GM21515 (cell line): Measurements from ENCODE around the gene VMP1.
"Not testable (repeated sequence)": the region's sequence is repeated elsewhere in the genome, so short reads cannot be mapped to it uniquely, and the experiment has no call there.

Experiments used
- ATAC-seq: cut with Tn5 transposase; IDR thresholded peaks from one replicate; pipeline ENCODE4 v1.9.1; 2021; ENCODE audit not compliant: unreplicated experiment

VMP1 gene

DNA sequence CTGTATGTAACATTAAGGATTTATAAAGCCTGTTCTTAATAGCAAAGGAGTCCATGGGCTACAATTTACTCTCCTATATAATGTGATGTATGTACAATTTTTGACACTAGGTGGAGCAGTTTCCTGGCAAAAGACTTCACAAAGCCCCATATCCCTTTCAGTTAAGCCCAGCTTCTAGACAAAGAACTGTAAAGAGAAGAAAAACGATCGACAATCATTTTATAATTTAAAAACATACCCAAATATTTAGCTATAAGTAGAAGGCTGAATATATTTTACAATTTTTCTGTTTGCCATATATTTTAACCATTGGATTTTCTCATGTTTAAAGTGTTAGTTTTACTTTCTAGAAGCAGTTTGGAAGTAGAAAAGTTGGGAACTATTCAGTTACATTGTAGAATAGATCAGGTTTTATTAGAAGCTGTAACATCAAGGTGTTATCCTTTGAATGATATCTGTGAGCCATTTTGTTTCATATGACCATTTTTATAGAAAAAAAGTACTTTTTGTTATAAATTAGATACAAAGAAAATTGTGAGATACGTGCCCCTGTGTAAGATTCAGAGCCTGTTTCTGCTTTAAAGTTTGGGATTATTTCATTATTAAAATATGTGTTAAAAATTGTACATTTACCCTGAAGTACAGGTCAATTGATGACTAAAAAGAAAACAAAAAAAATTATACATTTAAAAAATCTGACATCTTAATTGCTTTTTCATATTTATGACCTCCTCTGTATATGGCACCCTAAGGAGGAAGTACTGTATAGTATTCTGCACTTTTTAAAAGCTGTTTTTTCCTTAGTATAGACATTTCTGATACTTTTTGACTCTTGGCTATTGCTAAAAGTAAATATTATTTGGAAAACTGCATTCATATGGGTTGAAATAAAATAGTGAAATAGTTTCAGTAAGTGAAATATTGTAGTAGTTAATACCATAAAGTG, 46.3 kb downstream of the VMP1 start:
- ATAC-seq = no peak

- no peak for ATAC-seq
Measured at GRCh38 chr17:59754552-59754951, 47.1 kb downstream of the VMP1 start.

DNA sequence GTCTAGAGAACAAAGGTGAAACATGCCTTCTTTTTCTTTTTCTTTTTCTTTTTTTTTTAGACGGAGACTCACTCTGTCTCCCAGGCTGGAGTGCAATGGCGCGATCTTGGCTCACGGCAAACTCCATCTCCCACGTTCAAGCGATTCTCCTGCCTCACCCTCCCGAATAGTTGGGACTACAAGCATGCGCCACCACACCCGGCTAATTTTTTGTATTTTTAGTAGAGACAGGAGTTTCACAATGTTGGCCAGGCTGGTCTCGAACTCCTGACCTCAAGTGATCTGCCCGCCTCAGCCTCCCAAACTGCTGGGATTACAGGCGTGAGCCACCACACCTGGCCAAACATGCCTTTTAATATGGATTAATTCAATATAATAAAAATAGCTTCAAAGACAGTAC, 47.6 kb downstream of the VMP1 start:
- not testable (repeated sequence) for ATAC-seq

GRCh38 chr17:59756236-59756818, 48.9 kb downstream of the VMP1 start:
- no peak for ATAC-seq

DNA sequence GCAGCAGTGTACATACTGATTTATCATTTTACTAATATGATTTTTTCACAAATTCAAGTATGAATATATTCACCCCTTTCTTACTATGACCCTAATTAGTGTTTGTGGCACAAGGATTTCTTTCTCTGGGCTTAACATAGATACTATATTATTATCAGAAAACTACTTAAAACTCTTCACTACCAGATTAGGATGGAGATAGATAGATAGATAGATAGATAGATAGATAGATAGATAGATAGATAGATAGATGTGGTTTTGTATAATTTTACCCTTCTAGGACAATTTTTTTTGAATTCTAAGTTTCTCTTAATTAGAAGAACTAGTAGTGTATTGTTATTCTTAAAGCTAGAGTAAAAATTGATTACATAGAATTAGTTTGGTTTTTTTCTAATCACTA, 49.6 kb downstream of the VMP1 start:
- no peak for ATAC-seq

DNA sequence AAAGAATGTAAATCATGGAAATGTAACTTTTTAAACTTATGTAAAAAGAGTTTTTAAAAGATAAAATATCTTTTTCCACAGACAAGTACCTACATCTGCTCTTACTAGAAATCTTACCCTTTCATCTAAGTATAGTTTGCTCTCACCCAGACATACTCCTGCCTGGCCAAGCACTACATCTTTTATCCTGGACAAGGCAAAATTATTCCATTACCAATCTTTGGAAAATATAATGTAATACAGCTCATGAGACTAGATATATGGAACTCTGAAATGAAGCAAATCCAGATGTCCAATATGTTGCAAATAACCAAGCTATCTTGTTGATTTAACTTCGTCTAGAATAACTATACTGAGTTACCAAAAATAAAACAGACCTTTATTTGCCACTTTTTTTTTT, 50.0 kb downstream of the VMP1 start:
- ATAC-seq = no peak

GRCh38 chr17:59757881-59758385, 50.5 kb downstream of the VMP1 start:
- no peak for ATAC-seq

- ATAC-seq = not testable (repeated sequence)
Measured at GRCh38 chr17:59758998-59759651, 51.7 kb downstream of the VMP1 start.

GRCh38 chr17:59760160-59760559, 52.7 kb downstream of the VMP1 start:
- no peak for ATAC-seq

DNA sequence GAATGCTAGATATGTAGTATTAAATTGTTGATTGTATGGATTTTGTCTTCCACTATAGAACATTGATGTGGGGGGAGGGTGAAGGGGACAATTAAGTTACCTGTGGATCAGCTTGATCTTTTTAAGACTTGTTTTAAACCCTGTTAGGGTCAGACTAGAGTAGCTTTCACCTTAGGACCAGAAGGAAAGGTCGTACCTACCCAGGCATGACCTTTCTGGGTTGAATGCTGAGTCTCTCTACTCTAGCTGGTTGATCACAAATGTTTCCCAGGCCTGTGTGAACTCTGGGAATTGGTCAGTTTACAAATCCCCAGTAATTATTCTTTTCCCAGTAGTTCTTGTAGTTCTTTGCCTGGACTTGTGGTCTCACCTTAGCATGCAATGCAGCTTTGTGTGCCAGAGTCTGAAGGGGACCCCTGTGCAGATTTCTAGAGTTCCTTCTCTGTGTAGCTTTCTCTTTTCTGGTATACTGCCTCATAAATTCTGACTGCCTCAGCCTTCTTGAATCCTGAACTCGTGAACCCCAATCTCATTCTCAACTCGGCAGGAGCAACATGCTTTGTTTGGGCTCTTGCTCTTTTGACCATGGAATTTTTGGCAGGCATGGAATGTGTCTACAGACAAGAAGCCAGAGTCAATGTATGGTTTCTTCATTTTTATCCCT, 54.1 kb downstream of the VMP1 start:
- no peak for ATAC-seq

- ATAC-seq = no peak
Measured at GRCh38 chr17:59762049-59762823, 54.8 kb downstream of the VMP1 start.

DNA sequence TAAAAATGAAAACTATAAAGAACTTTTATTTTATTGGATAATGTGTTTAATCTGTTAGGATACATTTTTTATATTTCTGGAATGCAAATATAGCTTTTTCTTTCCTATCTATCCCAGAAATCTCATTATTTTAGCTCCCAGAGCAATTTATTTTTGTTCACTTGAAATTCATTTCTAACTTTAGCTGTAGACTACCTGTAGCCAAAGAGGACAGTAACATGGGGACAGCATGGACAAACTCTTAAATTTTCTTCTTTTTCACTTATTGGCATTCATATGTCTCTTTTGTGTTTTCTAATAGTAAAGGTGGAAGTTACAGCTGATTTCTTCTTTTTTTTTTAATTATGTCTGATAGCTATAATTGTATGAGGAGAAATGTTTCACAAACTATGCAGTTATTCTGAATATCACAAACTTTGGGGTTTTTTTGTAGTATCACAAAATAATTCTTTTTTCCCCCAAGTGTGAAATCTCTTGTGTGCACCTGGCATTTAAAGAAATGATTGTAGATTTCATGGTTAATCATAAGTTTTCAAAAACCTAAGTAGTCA, 55.4 kb downstream of the VMP1 start:
- no peak for ATAC-seq

- no peak for ATAC-seq
Measured at GRCh38 chr17:59763861-59764260, 56.4 kb downstream of the VMP1 start.

- ATAC-seq = no peak
Measured at GRCh38 chr17:59764292-59764741, 56.9 kb downstream of the VMP1 start.

DNA sequence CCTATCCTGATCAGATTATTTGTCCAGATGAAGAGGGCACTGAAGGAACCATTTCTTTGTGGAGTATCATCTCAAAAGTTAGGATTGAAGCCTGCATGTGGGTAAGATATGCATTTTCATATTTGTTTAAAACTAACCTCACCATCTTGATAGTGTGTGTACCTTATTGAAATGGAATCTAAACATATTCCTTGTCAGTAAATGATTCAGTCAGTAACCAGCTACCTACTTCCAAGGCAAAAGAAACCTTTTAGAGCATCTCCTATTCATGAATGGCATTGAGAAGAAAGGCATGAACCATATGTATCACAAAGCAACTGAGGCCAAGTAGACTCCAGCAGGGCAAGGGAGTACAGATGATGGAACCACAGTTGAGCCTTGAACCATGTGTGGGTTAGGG, 57.6 kb downstream of the VMP1 start:
- no peak for ATAC-seq

- no peak for ATAC-seq
Measured at GRCh38 chr17:59766491-59766890, 59.0 kb downstream of the VMP1 start.

DNA sequence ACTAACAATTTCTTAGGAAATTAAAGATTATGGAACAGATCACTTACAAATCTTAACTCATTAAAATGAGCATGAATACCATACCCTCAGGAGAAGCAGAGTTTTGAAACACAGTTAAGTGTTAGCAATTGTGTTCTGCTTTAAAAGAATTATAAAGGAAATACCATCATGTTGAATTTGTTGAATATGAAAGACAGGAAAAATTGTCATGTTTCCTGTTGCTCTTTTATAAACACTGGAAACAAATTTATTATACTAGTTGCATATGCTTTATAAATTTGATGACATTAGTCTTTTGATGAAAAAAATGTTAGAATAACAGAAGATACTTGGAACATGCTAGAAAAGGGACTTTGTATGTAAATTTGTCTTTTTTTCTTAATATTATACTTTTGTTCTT, 59.7 kb downstream of the VMP1 start:
- no peak for ATAC-seq

- no peak for ATAC-seq
Measured at GRCh38 chr17:59769887-59770286, 62.4 kb downstream of the VMP1 start.

DNA sequence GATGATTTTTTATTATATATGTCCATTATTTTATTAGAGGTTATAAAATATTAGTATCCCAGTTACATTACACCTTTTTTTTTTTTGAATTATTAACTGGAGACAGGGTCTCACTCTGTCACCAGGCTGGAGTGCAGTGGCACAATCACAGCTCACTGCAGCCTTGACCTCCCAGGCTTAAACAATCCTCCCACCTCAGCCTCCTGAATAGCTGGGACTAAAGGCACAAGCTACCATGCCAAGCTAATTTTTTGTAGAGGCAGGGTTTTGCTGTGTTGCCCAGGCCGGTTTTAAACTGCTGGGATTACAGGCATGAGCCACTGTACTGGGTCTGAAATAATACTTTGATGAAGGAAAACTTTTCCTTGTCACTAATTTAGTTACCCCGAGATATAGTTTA, 63.6 kb downstream of the VMP1 start:
- no peak for ATAC-seq

GRCh38 chr17:59775786-59776350, 68.4 kb downstream of the VMP1 start:
- no peak for ATAC-seq
